GM06990 (cell line): ENCODE data around the gene LRRC56.

Experiments
- DNase-seq: peaks from one replicate; pipeline ENCODE4 v3.0.0-alpha.2; 2011; ENCODE audit not compliant: insufficient read length; ENCODE audit errors: extremely low read depth
- H3K27me3 ChIP-seq: replicated peaks from 2 replicates; pipeline ENCODE4 v1.6.0; 2011; ENCODE audit warnings: low read length; ENCODE audit not compliant: control insufficient read depth, insufficient read depth
- H3K36me3 ChIP-seq: 2 replicates; pipeline ENCODE4 v1.5.1; 2011; ENCODE audit warnings: low read length; ENCODE audit not compliant: control insufficient read depth, insufficient read depth
- H3K4me3 ChIP-seq: replicated peaks from 2 replicates; pipeline ENCODE4 v1.5.1; 2011; ENCODE audit warnings: low read depth, mild to moderate bottlenecking, control low read depth, low read length
- CTCF ChIP-seq: IDR thresholded peaks from 2 replicates; pipeline ENCODE4 v1.5.1; 2011; ENCODE audit warnings: low read length, control low read depth, mild to moderate bottlenecking, inconsistent platforms; ENCODE audit not compliant: insufficient read depth, poor library complexity, severe bottlenecking

The LRRC56 gene

DNA sequence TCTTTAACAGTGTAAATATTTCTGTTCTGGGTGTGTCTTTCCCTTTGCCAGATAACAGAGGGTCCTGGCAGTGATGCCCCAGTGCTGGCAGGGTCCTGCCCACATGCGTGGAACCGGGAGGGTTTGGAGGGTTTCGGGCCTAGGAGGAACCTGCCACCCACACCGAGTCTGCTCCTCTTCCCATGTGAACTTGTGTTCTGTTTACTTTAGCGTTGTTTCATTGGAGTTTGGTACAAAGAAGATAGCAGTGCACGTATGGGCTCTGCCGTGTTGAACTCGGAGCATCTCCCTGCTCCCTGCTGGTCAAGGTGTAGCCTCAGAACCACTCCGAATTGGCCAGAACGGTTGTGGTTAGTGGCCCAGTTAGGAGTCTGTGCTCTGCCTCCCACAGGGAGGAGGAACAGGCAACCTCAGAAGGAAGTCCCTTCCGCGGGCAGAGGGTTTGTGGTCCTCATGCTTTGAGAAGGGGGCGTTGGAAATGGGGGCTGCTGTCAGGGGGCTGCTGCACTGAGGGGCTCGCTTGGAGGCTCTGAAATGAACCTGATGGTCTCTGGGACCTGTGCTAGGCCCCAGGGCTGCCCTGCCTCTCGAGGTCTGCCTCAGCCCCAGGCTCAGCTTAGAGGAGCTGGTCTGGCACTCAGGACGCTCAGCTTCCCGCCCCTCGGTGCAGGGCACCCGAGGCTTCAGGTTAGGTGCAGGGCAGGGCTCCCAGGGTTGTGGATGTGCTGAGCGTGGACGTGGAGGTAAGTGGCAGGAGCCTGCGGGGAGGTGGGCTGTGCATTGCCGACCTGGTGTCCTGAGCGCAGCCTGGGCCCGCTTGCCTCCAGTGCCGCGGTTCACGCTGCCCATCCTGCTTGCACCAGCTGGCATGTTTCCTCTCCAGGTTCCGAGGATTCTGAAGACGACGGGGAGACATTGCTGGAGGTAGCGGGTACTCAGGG, 49.3 kb downstream of the LRRC56 start:
- no peaks in the 10 kb centered on the region for H3K27me3 ChIP-seq
- DNase-seq: no peak
- peaks cover 45% of the 10 kb centered on the region for H3K36me3 ChIP-seq
- no peak overlapping the region for H3K4me3 ChIP-seq
- TF ChIP-seq CTCF: no peak

GRCh38 chr11:587546-587945, 50.2 kb downstream of the LRRC56 start:
- no peak overlapping the region for H3K4me3 ChIP-seq
- no peak for TF ChIP-seq CTCF
- DNase-seq: no peak
- H3K27me3 ChIP-seq: no peaks in the 10 kb centered on the region
- H3K36me3 ChIP-seq: peaks cover 44% of the 10 kb centered on the region

GRCh38 chr11:587978-588380, 50.7 kb downstream of the LRRC56 start:
- Histone ChIP-seq H3K4me3 (no peak overlapping the region), H3K27me3 (no peaks in the 10 kb centered on the region), H3K36me3 (peaks cover 47% of the 10 kb centered on the region)
- no peak for TF ChIP-seq CTCF
- no peak for DNase-seq

DNA sequence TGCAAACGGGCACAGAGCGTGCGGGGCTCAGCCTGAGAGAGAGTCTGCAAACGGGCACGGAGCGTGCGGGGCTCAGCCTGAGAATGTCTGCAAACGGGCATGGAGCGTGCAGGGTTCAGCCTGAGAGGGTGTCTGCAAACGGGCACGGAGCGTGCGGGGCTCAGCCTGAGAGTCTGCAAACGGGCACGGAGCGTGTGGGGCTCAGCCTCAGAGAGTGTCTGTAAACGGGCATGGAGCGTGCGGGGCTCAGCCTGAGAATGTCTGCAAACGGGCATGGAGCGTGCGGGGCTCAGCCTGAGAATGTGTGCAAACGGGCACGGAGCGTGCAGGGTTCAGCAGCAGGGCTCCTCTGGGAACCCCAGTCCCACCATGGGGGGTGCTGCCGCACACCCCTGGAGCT, 52.5 kb downstream of the LRRC56 start:
- no peak for DNase-seq
- peaks cover 47% of the 10 kb centered on the region for H3K36me3 ChIP-seq
- TF ChIP-seq CTCF: no peak
- H3K27me3 ChIP-seq: no peaks in the 10 kb centered on the region
- no peak overlapping the region for H3K4me3 ChIP-seq

GRCh38 chr11:590997-591396, 53.7 kb downstream of the LRRC56 start:
- Histone ChIP-seq H3K36me3 (peaks cover 51% of the 10 kb centered on the region), H3K4me3 (no peak overlapping the region), H3K27me3 (no peaks in the 10 kb centered on the region)
- TF ChIP-seq CTCF: no peak
- no peak for DNase-seq

GRCh38 chr11:592501-592900, 55.2 kb downstream of the LRRC56 start:
- DNase-seq: no peak
- TF ChIP-seq CTCF: no peak
- H3K36me3 ChIP-seq: peaks cover 49% of the 10 kb centered on the region
- no peak overlapping the region for H3K4me3 ChIP-seq
- H3K27me3 ChIP-seq: no peaks in the 10 kb centered on the region
